ENCODE measurements around the gene PRKCE.

DNA sequence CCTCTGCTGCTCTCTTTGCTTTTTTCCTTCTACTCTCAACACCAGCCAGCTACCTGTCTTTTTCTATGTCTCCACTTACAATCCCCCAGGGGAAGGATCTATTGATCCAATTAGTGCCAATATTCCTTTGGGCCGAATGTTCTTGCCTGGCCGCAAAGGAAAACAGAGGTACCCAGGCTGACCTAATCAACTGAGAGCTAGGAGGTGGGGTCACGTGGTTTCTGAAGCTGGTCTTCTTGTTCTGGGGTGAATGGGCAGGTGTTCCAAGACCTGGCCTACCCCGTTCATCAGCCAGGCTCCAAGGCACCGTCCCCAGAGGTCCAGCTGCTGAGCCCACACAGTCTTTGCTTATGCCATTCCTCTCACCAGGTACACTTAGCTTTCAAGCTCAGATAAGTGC lies 580.2 kb downstream of the PRKCE start:
- TF ChIP-seq, protein P1, sequence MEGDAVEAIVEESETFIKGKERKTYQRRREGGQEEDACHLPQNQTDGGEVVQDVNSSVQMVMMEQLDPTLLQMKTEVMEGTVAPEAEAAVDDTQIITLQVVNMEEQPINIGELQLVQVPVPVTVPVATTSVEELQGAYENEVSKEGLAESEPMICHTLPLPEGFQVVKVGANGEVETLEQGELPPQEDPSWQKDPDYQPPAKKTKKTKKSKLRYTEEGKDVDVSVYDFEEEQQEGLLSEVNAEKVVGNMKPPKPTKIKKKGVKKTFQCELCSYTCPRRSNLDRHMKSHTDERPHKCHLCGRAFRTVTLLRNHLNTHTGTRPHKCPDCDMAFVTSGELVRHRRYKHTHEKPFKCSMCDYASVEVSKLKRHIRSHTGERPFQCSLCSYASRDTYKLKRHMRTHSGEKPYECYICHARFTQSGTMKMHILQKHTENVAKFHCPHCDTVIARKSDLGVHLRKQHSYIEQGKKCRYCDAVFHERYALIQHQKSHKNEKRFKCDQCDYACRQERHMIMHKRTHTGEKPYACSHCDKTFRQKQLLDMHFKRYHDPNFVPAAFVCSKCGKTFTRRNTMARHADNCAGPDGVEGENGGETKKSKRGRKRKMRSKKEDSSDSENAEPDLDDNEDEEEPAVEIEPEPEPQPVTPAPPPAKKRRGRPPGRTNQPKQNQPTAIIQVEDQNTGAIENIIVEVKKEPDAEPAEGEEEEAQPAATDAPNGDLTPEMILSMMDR (IDR thresholded peaks at IDR 0.05; ENCODE audit: poor library complexity) = no peak
- TF ChIP-seq EZH2phosphoT487 (IDR thresholded peaks at IDR 0.05; ENCODE audit: low read depth, severe bottlenecking, unreplicated experiment) = no peak
- TF ChIP-seq EZH2 (IDR thresholded peaks at IDR 0.05; ENCODE audit: borderline replicate concordance) = no peak
